Measurements from ENCODE around the gene TTLL1. TPM values are rescaled to one million over a fixed set of nuclear protein-coding genes. Genes with fewer than 3 reads are reported as not detected.

The TTLL1 gene
- total RNA-seq (2014; rRNA removed; shearing (Covaris generic)): 2.1 and 6.2 TPM in 2 replicates

GRCh38 chr22:43088984-43089717 lies at the start of gene TTLL1:
TSS of gene TTLL1 (minus strand) at chr22:43089391. CDS start at chr22:43075586, 13,805 bp downstream.
- peak; percentile 85 for DNase-seq (ENCODE audit: low read depth)

GRCh38 chr22:43136801-43137200 lies 47.6 kb upstream of the TTLL1 start:
- DNase-seq (ENCODE audit: low read depth): no peak

DNA sequence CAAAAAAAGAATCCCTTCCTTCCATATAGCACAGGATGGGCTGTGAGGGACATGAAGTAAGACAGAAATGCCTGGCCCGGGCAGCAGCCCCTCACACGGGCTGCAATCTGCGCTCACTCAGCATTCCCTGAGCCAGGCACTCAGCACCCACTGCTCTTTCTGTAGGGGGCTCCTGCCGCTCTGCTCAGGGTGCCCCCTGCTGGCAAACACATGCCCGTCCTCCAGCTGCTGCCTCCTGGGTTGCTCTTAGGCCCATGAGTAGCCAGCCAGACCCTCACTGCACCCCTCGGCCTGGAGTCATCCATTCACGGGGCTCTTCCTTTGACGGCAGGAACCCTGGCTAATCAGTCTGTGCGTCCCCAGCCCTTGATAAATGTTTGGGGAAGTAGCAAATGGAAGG lies 47.1 kb upstream of the TTLL1 start:
- DNase-seq (ENCODE audit: low read depth): no peak

GRCh38 chr22:43135565-43135964 lies 46.4 kb upstream of the TTLL1 start:
- DNase-seq (ENCODE audit: low read depth): no peak

DNA sequence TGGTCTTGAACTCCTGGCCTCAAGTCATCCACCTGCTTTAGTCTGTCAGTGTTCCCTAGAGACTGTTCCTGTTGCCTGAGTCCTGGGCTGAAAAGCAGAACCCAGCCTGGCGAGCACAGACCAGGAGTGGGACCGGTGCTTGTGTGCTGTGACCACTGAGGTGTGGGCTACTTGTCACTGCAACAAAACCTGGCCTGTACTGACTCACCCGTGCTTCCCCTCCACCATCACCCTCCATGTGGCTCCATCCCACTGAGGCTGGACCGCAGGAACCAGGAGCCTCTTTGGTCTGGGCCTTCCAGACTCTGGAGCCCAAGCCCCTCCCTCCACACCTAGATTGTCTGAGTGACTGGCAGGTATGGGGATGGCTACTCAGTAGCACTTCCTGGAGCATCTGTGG lies 45.4 kb upstream of the TTLL1 start:
- no peak for DNase-seq (ENCODE audit: low read depth)

- no peak for DNase-seq (ENCODE audit: low read depth)
Observed at GRCh38 chr22:43133401-43133800, 44.2 kb upstream of the TTLL1 start.

- DNase-seq (ENCODE audit: low read depth): no peak
Observed at GRCh38 chr22:43131773-43132501, 42.7 kb upstream of the TTLL1 start.

DNA sequence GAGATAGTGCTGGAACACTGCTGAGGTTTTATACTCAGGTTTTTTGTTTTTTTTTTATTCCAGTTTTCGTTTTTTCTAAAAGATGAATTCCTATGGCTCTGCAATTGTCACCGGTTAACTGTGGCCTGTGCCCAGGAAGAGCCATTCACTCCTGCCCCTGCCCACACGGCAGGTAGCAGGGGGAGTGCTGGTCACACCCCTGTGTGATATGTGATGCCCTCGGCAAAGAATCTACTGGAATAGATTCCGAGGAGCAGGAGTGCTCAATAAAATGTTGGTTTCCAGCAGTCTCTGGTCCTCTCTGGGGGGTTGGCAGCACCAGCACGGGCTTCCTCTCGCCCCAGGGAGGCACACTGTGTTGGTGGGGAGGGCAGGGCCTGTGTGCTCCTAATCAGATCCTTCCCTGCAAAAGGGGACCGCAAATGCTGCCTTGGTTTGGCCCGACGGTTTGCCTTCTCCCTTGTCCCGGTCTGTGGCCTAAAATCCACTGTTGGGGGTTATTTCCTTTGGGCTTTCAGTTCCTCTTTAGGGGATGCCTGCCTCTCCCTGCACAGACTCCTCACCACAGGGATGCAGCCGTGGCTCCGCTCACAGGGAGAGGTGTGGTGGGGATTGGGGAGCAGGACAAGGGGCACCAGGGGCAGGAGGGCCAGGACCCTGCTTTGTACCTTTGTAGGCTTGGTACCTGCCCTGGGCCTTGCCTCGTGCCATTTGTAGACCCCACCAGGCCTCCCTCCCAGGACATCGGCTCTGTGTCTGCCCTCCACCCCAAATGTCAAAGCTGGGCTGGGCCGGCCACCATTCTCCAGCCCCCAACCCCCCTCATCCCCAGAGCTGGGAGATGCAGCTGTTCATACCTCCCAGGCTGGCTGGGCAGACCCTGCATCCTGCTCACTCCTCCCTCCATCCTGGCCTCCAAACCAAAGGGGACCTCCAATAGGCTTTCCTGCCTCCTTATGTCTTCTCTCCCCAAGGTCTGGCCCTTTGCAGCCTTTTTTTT lies 40.5 kb upstream of the TTLL1 start:
- no peak for DNase-seq (ENCODE audit: low read depth)

GRCh38 chr22:43128928-43129424 lies 39.8 kb upstream of the TTLL1 start:
- no peak for DNase-seq (ENCODE audit: low read depth)

DNA sequence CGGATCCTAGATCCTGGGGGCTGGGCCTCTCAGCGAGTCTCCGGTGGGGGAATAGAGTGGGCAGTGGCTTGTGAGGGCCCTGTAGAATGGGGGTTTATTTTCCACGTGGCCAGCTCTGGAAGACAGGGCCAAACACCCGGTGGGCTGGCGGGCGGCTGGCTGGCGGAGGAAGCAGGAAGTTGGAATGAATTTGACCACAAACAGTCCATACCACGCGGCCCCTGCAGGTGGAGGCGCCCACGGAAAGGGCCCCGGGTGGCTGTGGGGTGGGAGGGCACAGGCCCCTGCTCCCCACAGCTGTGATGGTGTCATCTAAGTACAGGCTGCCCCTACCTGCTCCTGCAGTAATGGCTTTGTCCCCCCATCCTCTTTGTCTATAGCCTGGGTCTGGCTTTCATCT lies 38.9 kb upstream of the TTLL1 start:
- no peak for DNase-seq (ENCODE audit: low read depth)

DNA sequence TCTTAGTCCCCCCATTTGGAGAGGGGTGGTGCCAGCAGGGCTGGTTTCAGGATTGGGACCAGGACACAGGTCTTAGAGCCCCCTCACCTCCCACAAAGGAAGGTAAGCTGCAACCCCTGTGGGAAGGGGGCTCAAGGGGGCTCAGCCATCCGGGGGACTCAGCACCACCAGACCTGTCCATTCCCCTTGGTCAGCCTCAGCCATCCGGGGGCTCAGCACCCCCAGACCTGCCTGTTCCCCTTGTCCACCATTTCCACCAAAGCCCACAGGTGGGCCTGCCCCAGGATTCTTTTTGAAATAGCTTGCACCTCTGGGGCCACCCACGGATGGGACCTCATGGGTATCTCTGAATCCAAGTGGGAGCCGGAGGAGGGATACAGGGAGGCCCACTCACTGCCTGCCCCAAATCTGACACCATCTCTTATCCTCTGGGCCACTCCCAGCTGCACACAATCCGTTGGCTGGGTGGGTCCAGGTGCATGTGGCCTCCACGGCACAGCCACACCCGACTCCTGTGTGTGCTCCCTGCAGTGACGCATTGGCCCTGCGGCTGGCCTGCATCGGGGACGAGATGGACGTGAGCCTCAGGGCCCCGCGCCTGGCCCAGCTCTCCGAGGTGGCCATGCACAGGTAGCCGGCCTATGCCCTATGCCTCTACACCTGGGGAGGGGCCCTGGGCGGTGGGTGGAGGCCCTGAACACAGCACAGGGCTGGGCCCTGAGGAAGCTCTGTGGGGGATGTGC lies 38.1 kb upstream of the TTLL1 start:
- DNase-seq (ENCODE audit: low read depth): no peak

- DNase-seq (ENCODE audit: low read depth): peak; percentile 83
Observed at GRCh38 chr22:43126501-43127165, 37.4 kb upstream of the TTLL1 start.

- no peak for DNase-seq (ENCODE audit: low read depth)
Observed at GRCh38 chr22:43118953-43119458, 29.8 kb upstream of the TTLL1 start.

GRCh38 chr22:43118024-43118849 lies 29.0 kb upstream of the TTLL1 start:
- DNase-seq (ENCODE audit: low read depth): no peak

GRCh38 chr22:43116932-43117331 lies 27.7 kb upstream of the TTLL1 start:
- DNase-seq (ENCODE audit: low read depth): no peak

DNA sequence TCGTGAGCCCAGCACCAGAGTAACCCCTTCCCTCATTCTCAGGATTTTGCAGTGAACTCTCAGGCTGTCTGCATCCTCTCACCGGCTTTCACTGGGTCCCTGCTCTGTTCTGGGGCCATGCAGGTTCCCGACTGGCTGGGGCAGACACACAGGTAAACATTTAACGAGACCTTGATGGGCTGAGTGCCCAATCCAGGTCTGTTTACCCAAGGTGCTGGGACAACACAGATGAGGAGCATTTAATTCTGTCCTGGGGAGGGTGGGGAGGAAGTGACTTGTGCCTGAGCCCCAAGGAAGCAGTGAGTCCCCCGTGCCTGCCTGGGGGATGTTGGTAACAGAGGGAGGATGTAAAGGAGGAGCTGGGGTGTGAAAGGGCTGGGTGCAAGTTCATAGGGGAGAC lies 25.8 kb upstream of the TTLL1 start:
- no peak for DNase-seq (ENCODE audit: low read depth)

DNA sequence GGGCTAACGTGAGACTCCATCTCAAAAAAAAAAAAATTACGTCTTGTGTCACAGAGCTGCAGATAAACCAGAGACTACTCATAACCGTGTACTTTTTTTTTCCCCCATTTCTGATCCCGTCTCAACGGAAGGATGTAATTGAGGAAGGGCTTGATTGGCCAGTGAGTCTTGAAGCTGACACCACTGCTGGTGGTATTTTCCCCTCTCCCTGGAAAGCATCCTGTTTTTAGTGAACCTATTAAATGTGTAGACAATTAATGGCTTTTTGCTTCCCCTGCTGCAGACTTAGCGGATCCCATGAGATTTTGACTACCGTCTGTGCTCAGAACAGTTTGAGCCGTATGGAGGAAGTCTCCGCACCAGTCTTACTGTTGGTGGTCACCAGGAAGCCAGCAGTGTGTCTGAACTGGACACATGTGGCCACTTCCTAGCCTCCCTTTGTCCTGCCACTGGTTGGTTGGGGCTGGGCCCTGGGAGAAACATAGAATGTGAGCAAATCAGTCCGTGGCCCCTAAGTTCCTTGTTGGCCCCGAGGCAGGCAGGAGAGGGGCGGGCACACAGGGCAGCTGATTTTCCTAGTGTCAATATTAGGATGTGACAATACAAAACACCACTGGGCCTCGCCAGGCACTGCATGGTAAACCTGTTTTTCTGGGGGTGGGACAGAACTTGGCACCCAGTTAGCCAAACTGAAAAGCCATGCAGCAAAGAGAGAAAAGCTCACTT lies 24.5 kb upstream of the TTLL1 start:
- DNase-seq (ENCODE audit: low read depth): no peak

DNA sequence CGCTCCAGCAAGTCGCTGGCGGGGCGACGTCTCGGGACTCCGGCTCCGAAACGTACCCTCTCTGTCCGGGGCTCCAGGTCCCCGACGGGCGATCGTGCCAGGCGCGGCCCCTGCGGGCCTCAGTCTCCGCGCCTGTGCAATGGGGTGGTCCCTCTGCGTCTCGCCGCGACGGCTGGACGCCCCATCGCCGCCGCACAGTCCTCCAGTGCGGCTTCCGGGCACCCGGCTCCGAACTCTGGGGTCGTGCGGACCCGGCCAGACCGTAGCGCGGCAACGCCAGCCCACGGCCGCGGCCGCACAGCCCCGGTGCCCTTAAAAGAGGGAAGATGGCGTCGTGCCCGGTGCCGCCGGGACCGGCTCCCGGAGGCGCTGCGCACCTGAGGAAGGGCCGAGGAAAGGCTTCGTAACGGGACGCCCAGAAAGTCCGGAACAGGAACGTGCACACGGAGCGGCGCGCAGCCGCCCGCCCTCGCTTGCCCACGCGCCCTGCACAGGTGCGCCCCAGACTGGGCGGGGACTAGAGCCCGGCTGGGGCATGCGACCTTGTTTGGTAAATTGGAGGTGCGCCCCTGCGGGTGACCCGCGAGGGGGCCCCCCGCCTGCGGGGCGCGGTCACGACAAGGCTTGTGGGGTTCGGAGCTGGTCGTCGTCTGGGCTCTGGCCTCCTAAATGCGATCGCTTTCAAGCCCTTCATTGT lies 21.9 kb upstream of the TTLL1 start:
- DNase-seq (ENCODE audit: low read depth): no peak

All from M059J (cell line).